ENCODE data around the gene STIP1. TPM values are rescaled to one million over a fixed set of nuclear protein-coding genes. Genes with fewer than 3 reads are reported as not detected.
A peak's percentile ranks its signal among the peaks of the same experiment; 100 is the strongest.

Gene STIP1
- total and polyA plus RNA-seq, 4 experiments from 2014 or later, result 37.1 to 106 (median 98.1) TPM

- intact Hi-C loops (cut with micrococcal nuclease), result loop anchor here (1.0 kb wide), 1 partner anchor 9 kb away; the partner anchor contains the start of genes NUDT22 and TRPT1
- Mint-ChIP-seq H3K9me3 (no peaks in the 10 kb centered on the region), H3K4me3 (peak overlapping the region; percentile 79 to 85 (median 82)), H3K27ac (peak overlapping the region; percentile 73 to 91 (median 80)), H3K4me1 (peaks cover 12 to 47% (median 30%) of the 10 kb centered on the region in 4 donors), H3K36me3 (peaks cover 0 to 25% of the 10 kb centered on the region in 2 donors), H3K27me3 (no peaks in the 10 kb centered on the region)
- peak; percentile 55 to 66 (median 60) for DNase-seq
- Histone ChIP-seq H3K9me3 (ENCODE audit: control insufficient read depth in 1 of 2, low read length in 2 of 2) (no peaks in the 10 kb centered on the region), H3K36me3 (ENCODE audit: insufficient read depth, low read length) (peaks cover 7% of the 10 kb centered on the region), H3K27me3 (ENCODE audit: insufficient read depth, low read length) (no peaks in the 10 kb centered on the region), H3K27ac (ENCODE audit: low read depth, low read length) (peak overlapping the region; percentile 71), H3K4me1 (ENCODE audit: insufficient read depth, low read length) (peaks cover 36% of the 10 kb centered on the region), H3K4me3 (ENCODE audit: low read length in 2 of 2) (peak overlapping the region; percentile 57 to 58)
- ChIA-PET POLR2A (ENCODE audit: partially characterized antibody) (interaction anchor here (0.6 to 38.9 kb wide), 9 partner anchors 10 to 83 kb away, joined by 3 to 937 read pairs (median 8); partner anchors contain the start of genes FERMT3, FKBP2, NUDT22 and PLCB3), CTCF (ENCODE audit: partially characterized antibody) (interaction anchor here (1.1 to 2.5 kb wide), 5 partner anchors 16 to 69 kb away, joined by 3 to 12 read pairs (median 3); partner anchors contain the start of genes FERMT3 and PLCB3)
These were observed 48.8 kb downstream of the STIP1 start for GRCh38 chr11:64234647-64235379.

DNA sequence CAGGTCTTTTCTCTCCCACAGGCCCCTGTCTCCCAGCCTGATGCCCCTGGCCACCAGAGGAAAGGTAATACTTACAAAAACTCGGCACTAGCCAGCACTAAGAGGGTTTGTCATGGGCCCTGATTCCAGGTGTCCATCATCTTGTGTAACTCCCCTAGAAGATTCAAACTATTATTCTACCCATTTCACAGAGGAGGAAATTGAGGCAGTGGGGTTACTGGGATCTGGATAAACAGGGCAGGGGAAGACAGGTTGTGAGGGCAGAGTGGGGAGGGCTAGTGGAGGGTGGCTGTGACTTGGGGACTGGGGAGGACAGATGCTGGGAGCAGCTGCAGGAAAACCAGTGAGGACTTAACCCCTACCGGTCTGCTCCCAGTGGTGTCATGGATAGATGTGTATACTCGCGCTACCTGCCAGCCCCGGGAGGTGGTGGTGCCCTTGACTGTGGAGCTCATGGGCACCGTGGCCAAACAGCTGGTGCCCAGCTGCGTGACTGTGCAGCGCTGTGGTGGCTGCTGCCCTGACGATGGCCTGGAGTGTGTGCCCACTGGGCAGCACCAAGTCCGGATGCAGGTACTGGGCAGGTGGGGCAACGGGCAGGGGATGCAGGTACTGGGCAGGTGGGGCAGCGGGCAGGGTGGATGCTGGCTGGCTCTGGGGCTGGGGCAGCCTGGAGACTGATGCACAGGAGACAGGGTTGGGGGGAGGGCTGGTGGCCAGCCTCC, 49.6 kb downstream of the STIP1 start:
- Mint-ChIP-seq H3K36me3 (peaks cover 0 to 27% of the 10 kb centered on the region in 2 donors), H3K4me1 (peaks cover 19 to 47% (median 36%) of the 10 kb centered on the region in 4 donors), H3K27me3 (no peaks in the 10 kb centered on the region), H3K27ac (peak overlapping the region; percentile 73 to 91 (median 80)), H3K9me3 (no peaks in the 10 kb centered on the region), H3K4me3 (peak overlapping the region; percentile 79 to 85 (median 82))
- H3K9me3 ChIP-seq (ENCODE audit: control insufficient read depth in 1 of 2, low read length in 2 of 2), result no peaks in the 10 kb centered on the region
- H3K27me3 ChIP-seq (ENCODE audit: insufficient read depth, low read length), result no peaks in the 10 kb centered on the region
- H3K27ac ChIP-seq (ENCODE audit: low read depth, low read length), result peak overlapping the region; percentile 71
- peak in 1 of 5 donors; percentile 30 for DNase-seq
- intact Hi-C loops (cut with micrococcal nuclease), result no loop called here
- peaks cover 39% of the 10 kb centered on the region for H3K4me1 ChIP-seq (ENCODE audit: insufficient read depth, low read length)
- peaks cover 7% of the 10 kb centered on the region for H3K36me3 ChIP-seq (ENCODE audit: insufficient read depth, low read length)
- peak overlapping the region; percentile 57 to 58 for H3K4me3 ChIP-seq (ENCODE audit: low read length in 2 of 2)
- CTCF ChIA-PET (ENCODE audit: partially characterized antibody), result interaction anchor here (1.2 to 2.5 kb wide), 4 partner anchors 15 to 68 kb away, joined by 3 to 12 read pairs (median 4); partner anchors contain the start of gene FERMT3
- POLR2A ChIA-PET (ENCODE audit: partially characterized antibody), result interaction anchor here (1.0 to 38.9 kb wide), 7 partner anchors 11 to 82 kb away, joined by 3 to 937 read pairs (median 8); partner anchors contain the start of genes FERMT3, NUDT22, PPP1R14B and PRDX5

DNA sequence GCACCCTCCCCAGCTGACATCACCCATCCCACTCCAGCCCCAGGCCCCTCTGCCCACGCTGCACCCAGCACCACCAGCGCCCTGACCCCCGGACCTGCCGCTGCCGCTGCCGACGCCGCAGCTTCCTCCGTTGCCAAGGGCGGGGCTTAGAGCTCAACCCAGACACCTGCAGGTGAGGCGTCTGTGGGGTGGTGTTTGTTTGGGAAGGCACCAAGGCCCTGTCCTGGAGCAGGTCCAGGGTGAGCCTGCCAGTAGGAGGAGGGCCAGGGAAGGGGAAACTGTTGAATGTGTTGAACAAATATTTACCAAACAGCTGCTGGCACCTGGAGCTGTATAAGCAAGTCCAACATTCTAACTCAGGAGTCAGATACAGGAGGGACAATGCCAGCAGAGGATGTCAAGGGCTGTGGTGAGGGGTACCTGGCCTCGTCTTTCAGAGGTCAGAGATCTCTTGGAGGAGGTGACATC, 51.5 kb downstream of the STIP1 start:
- POLR2A ChIA-PET (ENCODE audit: partially characterized antibody), result interaction anchor here (1.0 to 38.9 kb wide), 3 partner anchors 13 to 34 kb away, joined by 4 to 937 read pairs (median 200); partner anchors contain the start of genes FERMT3, NUDT22 and TRPT1
- Histone ChIP-seq H3K27me3 (ENCODE audit: insufficient read depth, low read length) (no peaks in the 10 kb centered on the region), H3K4me1 (ENCODE audit: insufficient read depth, low read length) (peaks cover 39% of the 10 kb centered on the region), H3K36me3 (ENCODE audit: insufficient read depth, low read length) (peaks cover 7% of the 10 kb centered on the region), H3K4me3 (ENCODE audit: low read length in 2 of 2) (no peak overlapping the region), H3K27ac (ENCODE audit: low read depth, low read length) (no peak overlapping the region), H3K9me3 (ENCODE audit: control insufficient read depth in 1 of 2, low read length in 2 of 2) (no peaks in the 10 kb centered on the region)
- Mint-ChIP-seq H3K27me3 (no peaks in the 10 kb centered on the region), H3K36me3 (peaks cover 0 to 36% of the 10 kb centered on the region in 2 donors), H3K4me3 (peak overlapping the region in 2 of 8 donors; percentile 10 to 21), H3K27ac (peak overlapping the region in 6 of 7 donors; percentile 42 to 100 (median 72)), H3K4me1 (peaks cover 18 to 47% (median 28%) of the 10 kb centered on the region in 4 donors), H3K9me3 (no peaks in the 10 kb centered on the region)
- CTCF ChIA-PET (ENCODE audit: partially characterized antibody), result interaction anchor here (0.9 to 2.3 kb wide), 5 partner anchors 11 to 33 kb away, joined by 3 to 7 read pairs (median 4); partner anchors contain the start of genes FERMT3, NUDT22, PLCB3 and TRPT1
- DNase-seq, result peak in 1 of 5 donors; percentile 32
- intact Hi-C loops (cut with micrococcal nuclease), result no loop called here

DNA sequence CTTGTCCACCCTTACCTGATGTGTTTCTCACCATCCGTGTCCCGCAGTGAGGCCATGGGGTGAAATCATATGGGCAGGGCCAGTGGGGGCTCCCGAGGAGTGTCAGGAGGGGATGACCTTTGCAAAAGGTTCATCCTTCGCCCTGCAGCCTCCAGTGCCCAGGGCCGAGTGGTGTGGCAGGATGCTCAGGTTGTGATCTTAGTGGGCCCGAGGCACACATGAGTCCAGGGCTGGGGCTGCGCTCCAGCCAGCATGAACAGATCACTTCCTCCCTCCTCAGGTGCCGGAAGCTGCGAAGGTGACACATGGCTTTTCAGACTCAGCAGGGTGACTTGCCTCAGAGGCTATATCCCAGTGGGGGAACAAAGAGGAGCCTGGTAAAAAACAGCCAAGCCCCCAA, 52.1 kb downstream of the STIP1 start:
- POLR2A ChIA-PET (ENCODE audit: partially characterized antibody), result interaction anchor here (1.0 to 38.9 kb wide), 6 partner anchors 9 to 33 kb away, joined by 3 to 937 read pairs (median 5); partner anchors contain the start of genes FERMT3, NUDT22, PPP1R14B and TRPT1
- H3K4me3 Mint-ChIP-seq, result peak overlapping the region in 1 of 8 donors; percentile 31

DNA sequence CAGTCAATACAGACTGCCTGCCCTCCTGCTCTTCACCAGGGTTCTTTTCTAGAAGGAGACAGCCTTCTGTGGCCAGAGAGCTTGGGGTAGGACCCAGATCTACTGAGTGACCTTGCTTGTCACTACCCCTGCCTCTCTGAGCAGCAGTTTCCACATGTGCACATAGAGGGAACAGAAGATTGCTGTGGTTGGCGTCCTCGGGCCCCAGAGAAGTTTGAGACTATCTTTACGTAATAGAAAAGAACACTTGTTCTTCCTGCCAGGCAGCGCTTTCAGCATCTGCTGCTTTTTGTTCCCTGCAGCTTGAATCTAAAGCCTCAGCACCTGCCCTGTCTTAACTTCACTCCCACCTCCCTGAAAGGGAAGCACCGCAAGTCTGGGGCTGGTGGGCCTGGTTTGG, 53.0 kb downstream of the STIP1 start:
- H3K9me3 ChIP-seq (ENCODE audit: control insufficient read depth in 1 of 2, low read length in 2 of 2), result no peaks in the 10 kb centered on the region
- H3K4me3 ChIP-seq (ENCODE audit: low read length in 2 of 2), result no peak overlapping the region
- peaks cover 7% of the 10 kb centered on the region for H3K36me3 ChIP-seq (ENCODE audit: insufficient read depth, low read length)
- no peaks in the 10 kb centered on the region for H3K27me3 ChIP-seq (ENCODE audit: insufficient read depth, low read length)
- no peak for DNase-seq
- H3K4me1 Mint-ChIP-seq, result peaks cover 17 to 46% (median 30%) of the 10 kb centered on the region in 4 donors
- peak overlapping the region in 1 of 8 donors; percentile 19 for H3K4me3 Mint-ChIP-seq
- peaks cover 0 to 45% of the 10 kb centered on the region in 2 donors for H3K36me3 Mint-ChIP-seq
- H3K9me3 Mint-ChIP-seq, result no peaks in the 10 kb centered on the region
- ChIA-PET POLR2A (ENCODE audit: partially characterized antibody) (interaction anchor here (1.5 to 38.9 kb wide), 6 partner anchors 7 to 31 kb away, joined by 3 to 937 read pairs (median 74); partner anchors contain the start of genes DNAJC4, FERMT3, NUDT22 and PPP1R14B), CTCF (ENCODE audit: partially characterized antibody) (interaction anchor here (1.4 to 2.3 kb wide), 3 partner anchors 11 to 35 kb away, joined by 5 to 7 read pairs (median 6); partner anchors contain the start of genes FERMT3 and PLCB3)
- intact Hi-C loops (cut with micrococcal nuclease), result no loop called here
- H3K4me1 ChIP-seq (ENCODE audit: insufficient read depth, low read length), result peaks cover 37% of the 10 kb centered on the region
- no peak overlapping the region for H3K27ac ChIP-seq (ENCODE audit: low read depth, low read length)
- no peaks in the 10 kb centered on the region for H3K27me3 Mint-ChIP-seq
- H3K27ac Mint-ChIP-seq, result peak overlapping the region; percentile 70 to 100 (median 87)

More for the DNA sequence above, 52.1 kb downstream of the STIP1 start:
- no peak overlapping the region for H3K4me3 ChIP-seq (ENCODE audit: low read length in 2 of 2)
- H3K9me3 ChIP-seq (ENCODE audit: control insufficient read depth in 1 of 2, low read length in 2 of 2), result no peaks in the 10 kb centered on the region
- CTCF ChIA-PET (ENCODE audit: partially characterized antibody), result interaction anchor here (1.3 to 2.3 kb wide), 3 partner anchors 12 to 30 kb away, joined by 3 to 7 read pairs (median 4); partner anchors contain the start of genes NUDT22, PLCB3 and TRPT1
- peaks cover 7% of the 10 kb centered on the region for H3K36me3 ChIP-seq (ENCODE audit: insufficient read depth, low read length)
- Mint-ChIP-seq H3K27ac (peak overlapping the region; percentile 58 to 100 (median 87)), H3K27me3 (no peaks in the 10 kb centered on the region), H3K9me3 (no peaks in the 10 kb centered on the region), H3K36me3 (peaks cover 0 to 38% of the 10 kb centered on the region in 2 donors), H3K4me1 (peaks cover 17 to 46% (median 30%) of the 10 kb centered on the region in 4 donors)
- H3K4me1 ChIP-seq (ENCODE audit: insufficient read depth, low read length), result peaks cover 44% of the 10 kb centered on the region
- H3K27me3 ChIP-seq (ENCODE audit: insufficient read depth, low read length), result no peaks in the 10 kb centered on the region
- DNase-seq, result no peak
- H3K27ac ChIP-seq (ENCODE audit: low read depth, low read length), result no peak overlapping the region
- intact Hi-C loops (cut with micrococcal nuclease), result no loop called here

DNA sequence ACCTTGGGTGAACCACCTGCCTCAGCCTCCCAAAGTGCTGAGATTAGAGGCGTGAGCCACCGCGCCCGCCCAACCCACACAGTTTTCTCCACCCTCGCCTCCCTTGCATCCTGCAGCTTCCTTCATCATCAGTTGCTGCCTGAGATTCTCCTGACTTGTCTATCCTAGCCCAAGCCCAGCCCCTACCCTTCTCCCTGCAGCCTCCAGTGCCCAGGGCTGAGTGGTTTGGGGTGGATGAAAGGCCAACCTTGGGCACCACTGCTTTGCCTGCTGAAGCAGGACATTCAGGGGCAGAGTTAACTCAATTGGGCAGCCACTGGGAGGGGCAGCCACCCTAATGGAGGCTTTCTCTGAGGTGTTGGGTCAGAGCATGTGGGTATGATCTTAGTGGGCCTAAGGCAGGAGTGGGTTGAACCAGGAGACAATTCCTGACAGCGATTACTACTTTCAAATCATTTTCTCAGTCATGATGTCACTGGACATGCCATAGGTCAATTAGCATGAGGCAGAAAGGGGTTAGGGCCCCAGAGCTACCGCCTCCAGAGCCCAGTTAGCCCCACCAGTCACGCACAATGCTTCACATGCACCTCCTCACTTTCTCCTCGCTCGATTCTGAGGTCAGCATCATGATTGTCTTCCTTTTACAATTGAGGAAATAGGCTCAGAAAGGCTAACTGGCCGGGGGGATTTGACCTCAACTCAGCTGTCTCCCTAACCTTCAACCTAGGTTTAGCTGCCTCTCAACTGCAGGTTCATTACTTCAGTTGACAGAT, 53.9 kb downstream of the STIP1 start:
- POLR2A ChIA-PET (ENCODE audit: partially characterized antibody), result interaction anchor here (0.6 to 38.9 kb wide), 7 partner anchors 8 to 65 kb away, joined by 3 to 937 read pairs (median 6); partner anchors contain the start of genes DNAJC4, FERMT3, NUDT22 and TRPT1
- intact Hi-C loops (cut with micrococcal nuclease), result loop anchor here (2.0 to 10.0 kb wide), 2 partner anchors 33 to 535 kb away; partner anchors contain the start of genes FERMT3 and SF1
- DNase-seq, result no peak
- H3K4me3 Mint-ChIP-seq, result peak overlapping the region; percentile 87 to 97 (median 88)
- Histone ChIP-seq H3K4me1 (ENCODE audit: insufficient read depth, low read length) (peaks cover 37% of the 10 kb centered on the region), H3K4me3 (ENCODE audit: low read length in 2 of 2) (peak overlapping the region in 1 of 2 donors; percentile 67), H3K9me3 (ENCODE audit: control insufficient read depth in 1 of 2, low read length in 2 of 2) (no peaks in the 10 kb centered on the region), H3K27me3 (ENCODE audit: insufficient read depth, low read length) (no peaks in the 10 kb centered on the region), H3K27ac (ENCODE audit: low read depth, low read length) (peak overlapping the region; percentile 99), H3K36me3 (ENCODE audit: insufficient read depth, low read length) (peaks cover 7% of the 10 kb centered on the region)
- H3K27ac Mint-ChIP-seq, result peak overlapping the region; percentile 99 to 100 (median 100)
- CTCF ChIA-PET (ENCODE audit: partially characterized antibody), result interaction anchor here (1.4 to 1.9 kb wide), 2 partner anchors 34 to 36 kb away, joined by 5 to 6 read pairs; partner anchors contain the start of gene FERMT3
- H3K9me3 Mint-ChIP-seq, result no peaks in the 10 kb centered on the region
- H3K36me3 Mint-ChIP-seq, result peaks cover 0 to 49% of the 10 kb centered on the region in 2 donors
- no peaks in the 10 kb centered on the region for H3K27me3 Mint-ChIP-seq
- peaks cover 17 to 51% (median 31%) of the 10 kb centered on the region in 4 donors for H3K4me1 Mint-ChIP-seq

All from CD4-positive, alpha-beta memory T cell (primary cell).